Activated T-cell treated with anti-CD3 and anti-CD28 coated beads, Interleukin-2, amount 50 U/mL, for 48 hours (primary cell): Measurements from ENCODE around the gene GLRA1.
"Not testable (repeated sequence)": the region's sequence is repeated elsewhere in the genome, so short reads cannot be mapped to it uniquely, and the experiment has no call there.

Experiments used
- DNase-seq, 2 experiments: peaks; one replicate each; pipeline ENCODE4 v3.0.0-alpha.2; 2020

GLRA1 gene

GRCh38 chr5:151811593-151812321, 112.9 kb downstream of the GLRA1 start:
- DNase-seq, result no peak

- DNase-seq, result no peak
Observed at GRCh38 chr5:151810897-151811296, 113.8 kb downstream of the GLRA1 start.

- no peak for DNase-seq
Observed at GRCh38 chr5:151810449-151810848, 114.2 kb downstream of the GLRA1 start.

GRCh38 chr5:151808451-151809169, 116.0 kb downstream of the GLRA1 start:
- no peak for DNase-seq

GRCh38 chr5:151805414-151806223, 119.0 kb downstream of the GLRA1 start:
- no peak for DNase-seq

GRCh38 chr5:151800532-151800931, 124.1 kb downstream of the GLRA1 start:
- no peak for DNase-seq

- no peak for DNase-seq
Observed at GRCh38 chr5:151799407-151799806, 125.2 kb downstream of the GLRA1 start.

- no peak for DNase-seq
Observed at GRCh38 chr5:151798674-151799073, 126.0 kb downstream of the GLRA1 start.

- no peak for DNase-seq
Observed at GRCh38 chr5:151795426-151795825, 129.2 kb downstream of the GLRA1 start.

GRCh38 chr5:151793358-151793757, 131.3 kb downstream of the GLRA1 start:
- DNase-seq, result no peak

- no peak for DNase-seq
Observed at GRCh38 chr5:151787817-151788216, 136.8 kb downstream of the GLRA1 start.

- DNase-seq, result no peak
Observed at GRCh38 chr5:151786468-151786867, 138.2 kb downstream of the GLRA1 start.

GRCh38 chr5:151784141-151784540, 140.5 kb downstream of the GLRA1 start:
- DNase-seq, result no peak

GRCh38 chr5:151783664-151784063, 141.0 kb downstream of the GLRA1 start:
- DNase-seq, result not testable (repeated sequence)

- no peak for DNase-seq
Observed at GRCh38 chr5:151781201-151781600, 143.4 kb downstream of the GLRA1 start.

- no peak for DNase-seq
Observed at GRCh38 chr5:151780348-151780747, 144.3 kb downstream of the GLRA1 start.

GRCh38 chr5:151779531-151780125, 145.0 kb downstream of the GLRA1 start:
- no peak for DNase-seq

GRCh38 chr5:151775025-151775606, 149.5 kb downstream of the GLRA1 start:
- DNase-seq, result no peak

GRCh38 chr5:151773951-151774350, 150.7 kb downstream of the GLRA1 start:
- DNase-seq, result no peak

GRCh38 chr5:151772846-151773561, 151.6 kb downstream of the GLRA1 start:
- DNase-seq, result no peak
